ENCODE data around the gene RPL38.
A peak's percentile ranks its signal among the peaks of the same experiment; 100 is the strongest.

Gene RPL38

DNA sequence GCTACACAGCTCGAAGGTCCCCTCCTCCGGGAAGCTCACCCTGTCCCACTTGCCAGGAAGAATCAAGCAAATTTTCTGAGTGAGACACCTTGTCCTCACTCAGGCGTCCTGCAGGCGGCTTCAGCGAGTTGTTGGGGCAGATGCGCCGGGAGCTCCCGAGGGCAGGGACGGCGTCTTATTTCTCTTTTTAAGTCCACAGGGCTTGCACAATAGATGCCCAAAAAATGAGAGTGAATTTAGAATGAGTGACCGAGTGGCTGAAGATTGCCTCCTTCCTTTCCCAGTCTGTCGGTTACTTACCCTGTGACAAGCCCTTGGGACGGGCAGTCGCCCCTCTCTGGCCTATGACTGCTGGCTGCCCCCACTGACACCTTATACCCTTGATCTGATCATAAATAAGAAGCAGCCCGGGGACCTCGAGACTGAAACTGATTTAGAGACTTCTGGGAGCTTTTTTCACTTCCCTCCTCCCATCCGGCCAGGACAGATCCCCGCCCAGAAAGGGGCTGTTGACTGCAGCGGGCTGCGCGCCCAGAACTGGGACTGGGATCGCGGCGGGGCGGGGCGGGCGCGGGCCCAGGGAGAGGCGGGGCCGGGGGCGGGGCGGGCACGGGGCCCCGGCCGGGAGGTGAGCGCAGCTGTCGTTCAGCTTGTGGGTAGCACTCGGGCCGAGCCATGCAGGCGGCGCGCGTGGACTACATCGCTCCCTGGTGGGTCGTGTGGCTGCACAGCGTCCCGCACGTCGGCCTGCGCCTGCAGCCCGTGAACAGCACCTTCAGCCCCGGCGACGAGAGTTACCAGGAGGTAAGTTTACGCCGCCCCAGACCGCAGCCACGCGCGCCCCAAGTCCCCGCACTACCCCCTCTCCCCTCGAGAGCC is 9.7 kb downstream of the RPL38 start, which contains the start of gene TTYH2 (continued):
- TF ChIP-seq ZNF704 (tag by site-specific recombination; IDR thresholded peaks at IDR 0.05), result no peak
- TF ChIP-seq MEIS1 (CRISPR knock-in tag; IDR thresholded peaks at IDR 0.05; ENCODE audit: borderline replicate concordance), result no peak
- TF ChIP-seq, protein P1, sequence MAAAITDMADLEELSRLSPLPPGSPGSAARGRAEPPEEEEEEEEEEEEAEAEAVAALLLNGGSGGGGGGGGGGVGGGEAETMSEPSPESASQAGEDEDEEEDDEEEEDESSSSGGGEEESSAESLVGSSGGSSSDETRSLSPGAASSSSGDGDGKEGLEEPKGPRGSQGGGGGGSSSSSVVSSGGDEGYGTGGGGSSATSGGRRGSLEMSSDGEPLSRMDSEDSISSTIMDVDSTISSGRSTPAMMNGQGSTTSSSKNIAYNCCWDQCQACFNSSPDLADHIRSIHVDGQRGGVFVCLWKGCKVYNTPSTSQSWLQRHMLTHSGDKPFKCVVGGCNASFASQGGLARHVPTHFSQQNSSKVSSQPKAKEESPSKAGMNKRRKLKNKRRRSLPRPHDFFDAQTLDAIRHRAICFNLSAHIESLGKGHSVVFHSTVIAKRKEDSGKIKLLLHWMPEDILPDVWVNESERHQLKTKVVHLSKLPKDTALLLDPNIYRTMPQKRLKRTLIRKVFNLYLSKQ (tag by site-specific recombination; IDR thresholded peaks at IDR 0.05; ENCODE audit: borderline replicate concordance), result no peak
- no peak for TF ChIP-seq YY2 (tag by site-specific recombination; IDR thresholded peaks at IDR 0.05)
- TF ChIP-seq ZNF311 (tag by site-specific recombination; IDR thresholded peaks at IDR 0.05; ENCODE audit: borderline replicate concordance), result no peak
- no peak for TF ChIP-seq ZNF391 (tag by site-specific recombination; IDR thresholded peaks at IDR 0.05; ENCODE audit: borderline replicate concordance, low read depth)
- TF ChIP-seq ZNF747 (tag by site-specific recombination; IDR thresholded peaks at IDR 0.05), result no peak
- TF ChIP-seq GLIS2 (tag by site-specific recombination; IDR thresholded peaks at IDR 0.05), result peak; percentile 49; the same call in 1 of the 2 replicates
- no peak for TF ChIP-seq ZNF555 (tag by site-specific recombination; conservative IDR thresholded peaks at IDR 0.05)
- TF ChIP-seq ZNF324 (tag by site-specific recombination; IDR thresholded peaks at IDR 0.05), result no peak
- no peak for TF ChIP-seq ZNF157 (tag by site-specific recombination; IDR thresholded peaks at IDR 0.05)
- no peak for TF ChIP-seq ZNF645 (tag by site-specific recombination; IDR thresholded peaks at IDR 0.05)
- no peak for TF ChIP-seq ZNF19 (tag by site-specific recombination; IDR thresholded peaks at IDR 0.05; ENCODE audit: low read depth)
- TF ChIP-seq MZF1 (tag by site-specific recombination; IDR thresholded peaks at IDR 0.05; ENCODE audit: borderline replicate concordance), result no peak
- TF ChIP-seq ZFP37 (tag by site-specific recombination; IDR thresholded peaks at IDR 0.05), result no peak
- TF ChIP-seq BCL11B (tag by site-specific recombination; IDR thresholded peaks at IDR 0.05; ENCODE audit: low read depth), result no peak
- no peak for TF ChIP-seq ZNF514 (tag by site-specific recombination; IDR thresholded peaks at IDR 0.05)
- no peak for TF ChIP-seq ZNF626 (tag by site-specific recombination; IDR thresholded peaks at IDR 0.05)
- TF ChIP-seq IKZF3 (tag by site-specific recombination; IDR thresholded peaks at IDR 0.05), result peak; percentile 85
- TF ChIP-seq, protein P2, sequence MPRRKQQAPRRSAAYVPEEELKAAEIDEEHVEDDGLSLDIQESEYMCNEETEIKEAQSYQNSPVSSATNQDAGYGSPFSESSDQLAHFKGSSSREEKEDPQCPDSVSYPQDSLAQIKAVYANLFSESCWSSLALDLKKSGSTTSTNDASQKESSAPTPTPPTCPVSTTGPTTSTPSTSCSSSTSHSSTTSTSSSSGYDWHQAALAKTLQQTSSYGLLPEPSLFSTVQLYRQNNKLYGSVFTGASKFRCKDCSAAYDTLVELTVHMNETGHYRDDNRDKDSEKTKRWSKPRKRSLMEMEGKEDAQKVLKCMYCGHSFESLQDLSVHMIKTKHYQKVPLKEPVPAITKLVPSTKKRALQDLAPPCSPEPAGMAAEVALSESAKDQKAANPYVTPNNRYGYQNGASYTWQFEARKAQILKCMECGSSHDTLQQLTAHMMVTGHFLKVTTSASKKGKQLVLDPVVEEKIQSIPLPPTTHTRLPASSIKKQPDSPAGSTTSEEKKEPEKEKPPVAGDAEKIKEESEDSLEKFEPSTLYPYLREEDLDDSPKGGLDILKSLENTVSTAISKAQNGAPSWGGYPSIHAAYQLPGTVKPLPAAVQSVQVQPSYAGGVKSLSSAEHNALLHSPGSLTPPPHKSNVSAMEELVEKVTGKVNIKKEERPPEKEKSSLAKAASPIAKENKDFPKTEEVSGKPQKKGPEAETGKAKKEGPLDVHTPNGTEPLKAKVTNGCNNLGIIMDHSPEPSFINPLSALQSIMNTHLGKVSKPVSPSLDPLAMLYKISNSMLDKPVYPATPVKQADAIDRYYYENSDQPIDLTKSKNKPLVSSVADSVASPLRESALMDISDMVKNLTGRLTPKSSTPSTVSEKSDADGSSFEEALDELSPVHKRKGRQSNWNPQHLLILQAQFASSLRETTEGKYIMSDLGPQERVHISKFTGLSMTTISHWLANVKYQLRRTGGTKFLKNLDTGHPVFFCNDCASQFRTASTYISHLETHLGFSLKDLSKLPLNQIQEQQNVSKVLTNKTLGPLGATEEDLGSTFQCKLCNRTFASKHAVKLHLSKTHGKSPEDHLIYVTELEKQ (tag by site-specific recombination; IDR thresholded peaks at IDR 0.05; ENCODE audit: borderline replicate concordance), result no peak
- TF ChIP-seq ZXDB (tag by site-specific recombination; IDR thresholded peaks at IDR 0.05), result no peak
- no peak for TF ChIP-seq ZNF18 (tag by site-specific recombination; IDR thresholded peaks at IDR 0.05)
- no peak for TF ChIP-seq ZNF214 (tag by site-specific recombination; IDR thresholded peaks at IDR 0.05; ENCODE audit: borderline replicate concordance)
- TF ChIP-seq, protein P3, sequence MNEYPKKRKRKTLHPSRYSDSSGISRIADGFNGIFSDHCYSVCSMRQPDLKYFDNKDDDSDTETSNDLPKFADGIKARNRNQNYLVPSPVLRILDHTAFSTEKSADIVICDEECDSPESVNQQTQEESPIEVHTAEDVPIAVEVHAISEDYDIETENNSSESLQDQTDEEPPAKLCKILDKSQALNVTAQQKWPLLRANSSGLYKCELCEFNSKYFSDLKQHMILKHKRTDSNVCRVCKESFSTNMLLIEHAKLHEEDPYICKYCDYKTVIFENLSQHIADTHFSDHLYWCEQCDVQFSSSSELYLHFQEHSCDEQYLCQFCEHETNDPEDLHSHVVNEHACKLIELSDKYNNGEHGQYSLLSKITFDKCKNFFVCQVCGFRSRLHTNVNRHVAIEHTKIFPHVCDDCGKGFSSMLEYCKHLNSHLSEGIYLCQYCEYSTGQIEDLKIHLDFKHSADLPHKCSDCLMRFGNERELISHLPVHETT (tag by site-specific recombination; IDR thresholded peaks at IDR 0.05), result no peak
- TF ChIP-seq ZNF660 (tag by site-specific recombination; IDR thresholded peaks at IDR 0.05), result no peak
- TF ChIP-seq ZNF114 (tag by site-specific recombination; IDR thresholded peaks at IDR 0.05), result no peak
- TF ChIP-seq, protein P4, sequence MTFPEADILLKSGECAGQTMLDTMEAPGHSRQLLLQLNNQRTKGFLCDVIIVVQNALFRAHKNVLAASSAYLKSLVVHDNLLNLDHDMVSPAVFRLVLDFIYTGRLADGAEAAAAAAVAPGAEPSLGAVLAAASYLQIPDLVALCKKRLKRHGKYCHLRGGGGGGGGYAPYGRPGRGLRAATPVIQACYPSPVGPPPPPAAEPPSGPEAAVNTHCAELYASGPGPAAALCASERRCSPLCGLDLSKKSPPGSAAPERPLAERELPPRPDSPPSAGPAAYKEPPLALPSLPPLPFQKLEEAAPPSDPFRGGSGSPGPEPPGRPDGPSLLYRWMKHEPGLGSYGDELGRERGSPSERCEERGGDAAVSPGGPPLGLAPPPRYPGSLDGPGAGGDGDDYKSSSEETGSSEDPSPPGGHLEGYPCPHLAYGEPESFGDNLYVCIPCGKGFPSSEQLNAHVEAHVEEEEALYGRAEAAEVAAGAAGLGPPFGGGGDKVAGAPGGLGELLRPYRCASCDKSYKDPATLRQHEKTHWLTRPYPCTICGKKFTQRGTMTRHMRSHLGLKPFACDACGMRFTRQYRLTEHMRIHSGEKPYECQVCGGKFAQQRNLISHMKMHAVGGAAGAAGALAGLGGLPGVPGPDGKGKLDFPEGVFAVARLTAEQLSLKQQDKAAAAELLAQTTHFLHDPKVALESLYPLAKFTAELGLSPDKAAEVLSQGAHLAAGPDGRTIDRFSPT (tag by site-specific recombination; IDR thresholded peaks at IDR 0.05), result no peak

All from HEK293 (cell line).